ENCODE measurements around the gene RWDD2A. TPM values are rescaled to one million over a fixed set of nuclear protein-coding genes. Genes with fewer than 3 reads are reported as not detected.

RWDD2A gene
- total RNA-seq, result 1 to 10 TPM; 2.8 to 3.0 TPM
- polyA plus RNA-seq (2013, experiment 1 of 2), result 2.3 TPM
- polyA plus RNA-seq (2013, experiment 2 of 2), result 2.0 TPM
- 1.1 to 16.2 (median 6.5) reads per million in 172 experiments for total RNA-seq

GRCh38 chr6:83192871-83193746 lies at the start of gene RWDD2A, which contains the start of gene PGM3:
Gene RWDD2A (plus strand): TSS chr6:83193357. CDS start chr6:83194452, 1,095 bp downstream.
Gene PGM3 (minus strand): TSS chr6:83193265. CDS start chr6:83191012, 2,253 bp downstream.
- peak within 1 kb of the TSS; percentile 94 for H3K27ac Mint-ChIP-seq
- DNase-seq, result peak; percentile 81 to 96 (median 89)

GRCh38 chr6:83151114-83151513 lies 42.0 kb upstream of the RWDD2A start:
- no peak for TF ChIP-seq CTCF (IDR thresholded peaks at IDR 0.05)
- H3K4me1 Mint-ChIP-seq (ENCODE audit: low read depth), result no peaks in the 10 kb centered on the region
- ATAC-seq (ENCODE audit: poor library complexity) (no peak), DNase-seq (no peak)
- Histone ChIP-seq H3K27me3 (ENCODE audit: control insufficient read depth in 1 of 2, insufficient read depth in 2 of 2, low read length in 2 of 2) (no peaks in the 10 kb centered on the region), H3K9me3 (ENCODE audit: control insufficient read depth in 1 of 2, insufficient read depth in 1 of 2, low read length in 2 of 2) (no peaks in the 10 kb centered on the region), H3K4me1 (ENCODE audit: insufficient read depth, low read length) (no peaks in the 10 kb centered on the region), H3K4me3 (ENCODE audit: low read length) (no peak overlapping the region), H3K36me3 (ENCODE audit: insufficient read depth, low read length) (peaks cover 53% of the 10 kb centered on the region), H3K27ac (ENCODE audit: low read depth in 1 of 2, low read length in 2 of 2) (no peak overlapping the region)
- no peaks in the 10 kb centered on the region for H3K9me3 Mint-ChIP-seq
- peaks cover 77% of the 10 kb centered on the region for H3K36me3 Mint-ChIP-seq (ENCODE audit: low read depth)
- intact Hi-C loops (cut with DNase I, micrococcal nuclease), result no loop called here
- no peak overlapping the region for H3K4me3 Mint-ChIP-seq
- POLR2A ChIA-PET, result no interaction called here
- no peaks in the 10 kb centered on the region for H3K27me3 Mint-ChIP-seq
- CTCF ChIA-PET, result no interaction called here
- H3K27ac Mint-ChIP-seq, result no peak overlapping the region

More at GRCh38 chr6:83192871-83193746, at the start of gene RWDD2A, which contains the start of gene PGM3:
- peak within 1 kb of the TSS in 1 of 2 donors; percentile 70 for H3K27ac ChIP-seq (ENCODE audit: low read depth in 1 of 2, low read length in 2 of 2)
- ChIA-PET CTCF (interaction anchor here (0.6 to 1.3 kb wide), 3 partner anchors 22 to 127 kb away, joined by 3 to 4 read pairs (median 3); no protein-coding TSS in a partner anchor), POLR2A (interaction anchor here (1.0 to 2.0 kb wide), 5 partner anchors 9 to 127 kb away, joined by 3 to 6 read pairs (median 5); partner anchors contain the start of genes DOP1A and UBE3D)
- ATAC-seq (ENCODE audit: poor library complexity), result peak; percentile 97
- peak within 1 kb of the TSS; percentile 97 for H3K4me3 Mint-ChIP-seq
- H3K9me3 Mint-ChIP-seq, result no peaks in the 10 kb centered on the region
- no peaks in the 10 kb centered on the region for H3K9me3 ChIP-seq (ENCODE audit: control insufficient read depth in 1 of 2, insufficient read depth in 1 of 2, low read length in 2 of 2)
- no peak for TF ChIP-seq CTCF (IDR thresholded peaks at IDR 0.05)
- H3K36me3 Mint-ChIP-seq (ENCODE audit: low read depth), result peaks cover 42% of the 10 kb centered on the region
- peak within 1 kb of the TSS; percentile 88 for H3K4me3 ChIP-seq (ENCODE audit: low read length)
- H3K36me3 ChIP-seq (ENCODE audit: insufficient read depth, low read length), result peaks cover 8% of the 10 kb centered on the region
- H3K4me1 ChIP-seq (ENCODE audit: insufficient read depth, low read length), result peaks cover 17% of the 10 kb centered on the region
- intact Hi-C loops (cut with DNase I, micrococcal nuclease), result loop anchor here (2.0 to 10.0 kb wide), 4 partner anchors 126 to 1032 kb away; partner anchors contain the start of genes CEP162 (in 2 of the 2), CYB5R4 (in 1 of the 2), DOP1A (in 1 of the 2) and IBTK (in 1 of the 2)
- H3K27me3 Mint-ChIP-seq, result no peaks in the 10 kb centered on the region
- H3K4me1 Mint-ChIP-seq (ENCODE audit: low read depth), result peaks cover 54% of the 10 kb centered on the region
- no peaks in the 10 kb centered on the region for H3K27me3 ChIP-seq (ENCODE audit: control insufficient read depth in 1 of 2, insufficient read depth in 2 of 2, low read length in 2 of 2)

GRCh38 chr6:83152913-83153312 lies 40.2 kb upstream of the RWDD2A start:
- H3K9me3 ChIP-seq (ENCODE audit: control insufficient read depth in 1 of 2, insufficient read depth in 1 of 2, low read length in 2 of 2), result no peaks in the 10 kb centered on the region
- no peaks in the 10 kb centered on the region for H3K4me1 ChIP-seq (ENCODE audit: insufficient read depth, low read length)
- DNase-seq, result no peak
- Mint-ChIP-seq H3K4me1 (ENCODE audit: low read depth) (no peaks in the 10 kb centered on the region), H3K27me3 (no peaks in the 10 kb centered on the region), H3K27ac (no peak overlapping the region), H3K4me3 (no peak overlapping the region), H3K9me3 (no peaks in the 10 kb centered on the region), H3K36me3 (ENCODE audit: low read depth) (peaks cover 85% of the 10 kb centered on the region)
- TF ChIP-seq CTCF (IDR thresholded peaks at IDR 0.05), result no peak
- H3K36me3 ChIP-seq (ENCODE audit: insufficient read depth, low read length), result peaks cover 57% of the 10 kb centered on the region
- intact Hi-C loops (cut with DNase I, micrococcal nuclease), result no loop called here
- no peaks in the 10 kb centered on the region for H3K27me3 ChIP-seq (ENCODE audit: control insufficient read depth in 1 of 2, insufficient read depth in 2 of 2, low read length in 2 of 2)
- ChIA-PET CTCF (no interaction called here), POLR2A (no interaction called here)
- H3K4me3 ChIP-seq (ENCODE audit: low read length), result no peak overlapping the region
- H3K27ac ChIP-seq (ENCODE audit: low read depth in 1 of 2, low read length in 2 of 2), result no peak overlapping the region
- ATAC-seq (ENCODE audit: poor library complexity), result no peak
